Activated gamma-delta T cell treated with anti-CD3 and anti-CD28 coated beads, Interleukin-2, amount 50 U/mL, for 16 hours (primary cell): ENCODE data around the gene CSTF1.
A peak's percentile ranks its signal among the peaks of the same experiment; 100 is the strongest.
"Not testable (repeated sequence)": the region's sequence is repeated elsewhere in the genome, so short reads cannot be mapped to it uniquely, and the experiment has no call there.

Experiments
- DNase-seq: peaks from one replicate; pipeline ENCODE4 v3.0.0-alpha.2; 2020; ENCODE audit warnings: low read depth

Gene CSTF1

GRCh38 chr20:56369179-56369578, 23.3 kb upstream of the CSTF1 start:
- DNase-seq = no peak

- no peak for DNase-seq
These were observed 20.5 kb upstream of the CSTF1 start for GRCh38 chr20:56371977-56372376.

- no peak for DNase-seq
These were observed 19.6 kb upstream of the CSTF1 start for GRCh38 chr20:56372850-56373249.

- no peak for DNase-seq
These were observed 18.5 kb upstream of the CSTF1 start for GRCh38 chr20:56373942-56374341.

- no peak for DNase-seq
These were observed 16.1 kb upstream of the CSTF1 start for GRCh38 chr20:56376331-56376730.

GRCh38 chr20:56378386-56378785, 14.1 kb upstream of the CSTF1 start:
- DNase-seq = no peak

- no peak for DNase-seq
These were observed 12.1 kb upstream of the CSTF1 start for GRCh38 chr20:56380375-56380774.

GRCh38 chr20:56381501-56381900, 10.9 kb upstream of the CSTF1 start:
- no peak for DNase-seq

- DNase-seq = no peak
These were observed 9.7 kb upstream of the CSTF1 start for GRCh38 chr20:56382696-56383095.

- DNase-seq = no peak
These were observed 9.1 kb upstream of the CSTF1 start for GRCh38 chr20:56383334-56383733.

GRCh38 chr20:56385130-56385529, 7.3 kb upstream of the CSTF1 start:
- DNase-seq = no peak

GRCh38 chr20:56386219-56386618, 6.2 kb upstream of the CSTF1 start:
- no peak for DNase-seq

- no peak for DNase-seq
These were observed 3.6 kb upstream of the CSTF1 start for GRCh38 chr20:56388882-56389281.

- no peak for DNase-seq
These were observed 2.6 kb upstream of the CSTF1 start for GRCh38 chr20:56389807-56390206.

- not testable (repeated sequence) for DNase-seq
These were observed 2.0 kb upstream of the CSTF1 start for GRCh38 chr20:56390396-56390795.

- DNase-seq = no peak
These were observed 1.4 kb upstream of the CSTF1 start for GRCh38 chr20:56391037-56391436.

- no peak for DNase-seq
These were observed 781 bp upstream of the CSTF1 start for GRCh38 chr20:56391596-56392131.

GRCh38 chr20:56392881-56393482, 537 bp downstream of the CSTF1 start:
- DNase-seq = no peak

GRCh38 chr20:56393653-56394052, 1.2 kb downstream of the CSTF1 start:
- no peak for DNase-seq

GRCh38 chr20:56395166-56395565, 2.7 kb downstream of the CSTF1 start:
- no peak for DNase-seq

GRCh38 chr20:56400001-56400640, 7.7 kb downstream of the CSTF1 start:
- DNase-seq = peak; percentile 43

GRCh38 chr20:56403465-56403864, 11.0 kb downstream of the CSTF1 start:
- DNase-seq = no peak

GRCh38 chr20:56405356-56405755, 12.9 kb downstream of the CSTF1 start:
- DNase-seq = not testable (repeated sequence)

- no peak for DNase-seq
These were observed 14.5 kb downstream of the CSTF1 start for GRCh38 chr20:56406910-56407309.
